K562 (cell line): ENCODE data around the gene ERN1. TPM values are rescaled to one million over a fixed set of nuclear protein-coding genes. Genes with fewer than 3 reads are reported as not detected.

ENCODE experiments used
- ATAC-seq: fragments of 200-7000 bp; cut with Tn5 transposase; 3 replicates; pipeline ENCODE4 v1.9.1; 2020; ENCODE audit warnings: moderate library complexity
- BruUV-seq: library from RNA; stranded (reverse); fragments of 400-500 nt; replicated peaks from 2 replicates; lab custom pipeline; 2021; lab: Mats Ljungman, UMichigan
- CTCF ChIA-PET: fragments of 300-600 bp; formaldehyde crosslinking; extraction: SDS; loops from one replicate; lab custom pipeline; 2021; ENCODE audit warnings: low intra/inter-chr PET ratio; lab: Yijun Ruan, JAX
- POLR2A ChIA-PET: fragments of 300-600, 350-650 bp; sonication (Branson Sonifier 250); formaldehyde crosslinking; extraction: SDS; loops from one replicate; lab custom pipeline; 2021; ENCODE audit warnings: antibody characterized with exemption, inconsistent platforms; lab: Yijun Ruan, JAX
- DNase-seq, 4 experiments: peaks; one replicate each; pipeline versions ENCODE4 v3.0.0 to v3.0.0-alpha.2; 2011 to 2018; ENCODE audit warnings: low spot score in 3 of 4, mixed read lengths in 3 of 4; ENCODE audit errors: extremely low read depth in 1 of 4
- FAIRE-seq: peaks from 2 replicates; lab custom pipeline; 2011; peaks lifted over from hg19 to GRCh38; lab: Jason Lieb, UNC
- H2AFZ ChIP-seq: 2 replicates; pipeline ENCODE4 v1.6.0; 2011; ENCODE audit warnings: low read depth, low read length, control low read depth, inconsistent platforms
- H3K27ac ChIP-seq: fragments of 200-600 bp; 3 replicates; pipeline ENCODE4 v1.8.0; 2011; ENCODE audit warnings: low read depth, mild to moderate bottlenecking, control low read depth, inconsistent platforms, low read length, moderate library complexity, mixed read lengths; ENCODE audit errors: extremely low read depth
- H3K27me3 ChIP-seq, 2 experiments: fragments of 300-600 bp in 1 of 2; 2 replicates in 1 of 2; 3 replicates in 1 of 2; pipeline versions ENCODE4 v1.6.0 to v1.8.0; 2011; ENCODE audit warnings: inconsistent platforms in 2 of 2, low read length in 2 of 2, mild to moderate bottlenecking in 1 of 2, mixed read lengths in 1 of 2, moderate library complexity in 1 of 2; ENCODE audit not compliant: control insufficient read depth in 2 of 2, insufficient read depth in 2 of 2
- H3K36me3 ChIP-seq: fragments of 300-600 bp; 3 replicates; pipeline ENCODE4 v1.8.0; 2011; ENCODE audit warnings: mild to moderate bottlenecking, low read length, inconsistent platforms; ENCODE audit not compliant: control insufficient read depth, insufficient read depth
- H3K4me1 ChIP-seq, 2 experiments: fragments of 200-600 bp in 1 of 2; replicated peaks in 1 of 2; 2 replicates in 1 of 2; 3 replicates in 1 of 2; pipeline versions ENCODE4 v1.5.1 to v1.8.0; 2011; ENCODE audit warnings: inconsistent platforms in 2 of 2, low read length in 2 of 2, mild to moderate bottlenecking in 1 of 2, mixed read lengths in 1 of 2, moderate library complexity in 1 of 2; ENCODE audit not compliant: control insufficient read depth in 2 of 2, insufficient read depth in 2 of 2
- H3K4me2 ChIP-seq: 2 replicates; pipeline ENCODE4 v1.6.1; 2011; ENCODE audit warnings: low read length, control low read depth, inconsistent platforms, mixed read lengths; ENCODE audit not compliant: insufficient read depth
- H3K4me3 ChIP-seq: fragments of 200-600 bp; sonication (generic), shearing (Covaris generic); 2 replicates; pipeline ENCODE4 v1.5.1; 2016; ENCODE audit warnings: control low read depth, inconsistent platforms
- H3K79me2 ChIP-seq: fragments of 200-600 bp; 3 replicates; pipeline ENCODE4 v1.8.0; 2011; ENCODE audit warnings: low read length, inconsistent platforms; ENCODE audit not compliant: control insufficient read depth, insufficient read depth
- H3K9ac ChIP-seq, 2 experiments: 2 replicates each; pipeline versions ENCODE4 v1.6.0 to v1.6.1; 2011; ENCODE audit warnings: low read depth in 2 of 2, low read length in 2 of 2, control low read depth in 1 of 2, inconsistent platforms in 1 of 2, mild to moderate bottlenecking in 1 of 2, mixed read lengths in 1 of 2; ENCODE audit not compliant: insufficient read depth in 1 of 2
- H3K9me1 ChIP-seq: one replicate; pipeline ENCODE4 v1.6.0; 2011; ENCODE audit warnings: inconsistent platforms, mild to moderate bottlenecking, low read length, moderate library complexity; ENCODE audit not compliant: control insufficient read depth, insufficient read depth
- H3K9me3 ChIP-seq: replicated peaks from 2 replicates; pipeline ENCODE4 v1.5.1; 2011; ENCODE audit warnings: low read depth, low read length, inconsistent platforms; ENCODE audit not compliant: control insufficient read depth, insufficient read depth
- H4K20me1 ChIP-seq: replicated peaks from 2 replicates; pipeline ENCODE4 v1.6.1; 2011; ENCODE audit warnings: low read length, inconsistent platforms, mixed read lengths; ENCODE audit not compliant: control insufficient read depth, insufficient read depth
- POLR2G ChIP-seq: fragments of 200-400 bp; formaldehyde crosslinking; IDR thresholded peaks from 2 replicates; pipeline ENCODE4 v1.6.1; 2017; ENCODE audit warnings: low read depth, mild to moderate bottlenecking, antibody characterized with exemption, low read length, moderate library complexity
- RBM22 ChIP-seq: fragments of 200-400 bp; formaldehyde crosslinking; IDR thresholded peaks from 2 replicates; pipeline ENCODE4 v1.6.1; 2018; ENCODE audit warnings: low read length, low read depth; ENCODE audit not compliant: poor library complexity, severe bottlenecking
- WGBS: fragments of 100-300 bp; shearing (Covaris generic); methylation state at CpG from one replicate; pipeline ENCODE4 v1.1.6; 2016; ENCODE audit warnings: low coverage, mixed read lengths; ENCODE audit not compliant: insufficient coverage; ENCODE audit errors: missing lambda C conversion rate; 5-methylcytosine and 5-hydroxymethylcytosine counted together
- in situ Hi-C: fragments of 300-500 bp; cut with MboI; formaldehyde crosslinking; loops from 4 replicates; pipeline ENCODE4 v1.15.0; 2018; ENCODE audit warnings: inconsistent platforms, mixed read lengths
- intact Hi-C: fragments of 100-400 bp; cut with micrococcal nuclease; formaldehyde crosslinking; loops from 2 replicates; pipeline ENCODE4 v1.14.2; 2022
- polyA plus RNA-seq, 8 experiments: library from polyadenylated mRNA; depleted of rRNA in 4 of 8; stranded (reverse) in 5 of 8; unstranded in 3 of 8; fragments of >200 nt; fragmentation: Nextera tagmentation in 2 of 8; fragmentation: Illumina TruSeq in 1 of 8; extraction: Ambion mirVana in 2 of 8; extraction: Trizol in 1 of 8; gene quantifications; 2 replicates each; pipeline versions ENCODE4 v1.2.1 to v1.2.3, GENCODE V29; 2011 to 2014; ENCODE audit warnings: inconsistent platforms in 1 of 8, missing spikeins in 1 of 8
- total RNA-seq, 7 experiments: library from RNA; depleted of rRNA in 6 of 7; stranded (reverse); fragments of >200 nt in 6 of 7; fragmentation: Illumina TruSeq in 2 of 7; extraction: Trizol in 2 of 7; gene quantifications; 2 replicates each; pipeline versions ENCODE4 v1.2.1 to v1.2.3, GENCODE V29; 2011 to 2021; ENCODE audit warnings: low replicate concordance in 1 of 7
- TF ChIP-seq, protein P1 (sequence below): IDR thresholded peaks from 2 replicates; pipeline ENCODE4 v1.6.1; 2012; ENCODE audit warnings: low read depth, low read length, improper control_type of control experiment, borderline replicate concordance

The ERN1 gene
- total and polyA plus RNA-seq, 9 of the 15 experiments (the other 6 are each of a cell fraction or from before 2014, with no cell fraction given): 2.1 to 22.5 (median 7.3) TPM

DNA sequence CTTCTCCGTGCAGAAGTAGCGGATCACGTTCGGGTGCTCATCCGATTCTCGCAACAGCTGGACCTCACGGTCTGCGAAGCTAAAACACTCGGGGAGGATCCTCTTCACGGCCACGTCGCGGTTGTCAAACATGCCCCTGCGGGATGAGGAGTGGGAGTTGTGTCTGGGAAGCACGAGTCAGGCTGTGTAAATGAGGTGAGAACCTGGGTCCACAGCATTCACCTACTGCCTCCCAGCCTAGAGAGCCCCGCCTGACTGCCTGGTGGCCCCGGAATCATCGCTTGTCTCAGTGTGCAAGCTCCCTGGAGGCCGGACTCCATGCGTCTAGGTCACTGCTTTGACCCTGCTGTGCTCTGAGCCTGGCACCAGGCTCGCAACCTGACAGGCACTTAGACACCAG, 75.6 kb downstream of the ERN1 start:
- Histone ChIP-seq H3K27me3 (no peaks in the 10 kb centered on the region), H3K4me3 (no peak overlapping the region), H4K20me1 (no peaks in the 10 kb centered on the region), H2AFZ (no peak overlapping the region), H3K9ac (peak overlapping the region in 1 of 2 experiments; percentile 31; a peak in 1 of 4 replicates), H3K4me1 (no peaks in the 10 kb centered on the region; a peak in 1 of 5 replicates), H3K27ac (no peak overlapping the region), H3K4me2 (no peak overlapping the region), H3K9me3 (no peaks in the 10 kb centered on the region), H3K79me2 (no peaks in the 10 kb centered on the region), H3K9me1 (no peaks in the 10 kb centered on the region), H3K36me3 (peaks cover 43% of the 10 kb centered on the region; the same call in 2 of the 3 replicates)
- ChIA-PET POLR2A (interaction anchor here (0.6 to 1.4 kb wide), 5 partner anchors 10 to 1416 kb away, joined by 3 to 4 read pairs (median 3); no protein-coding TSS in a partner anchor), CTCF (no interaction called here)
- in situ Hi-C loops (no loop called here), intact Hi-C loops (no loop called here)
- FAIRE-seq: no peak
- BruUV-seq: no TSS peak
- no peak for DNase-seq
- no peak for ATAC-seq
- TF ChIP-seq, protein P1, sequence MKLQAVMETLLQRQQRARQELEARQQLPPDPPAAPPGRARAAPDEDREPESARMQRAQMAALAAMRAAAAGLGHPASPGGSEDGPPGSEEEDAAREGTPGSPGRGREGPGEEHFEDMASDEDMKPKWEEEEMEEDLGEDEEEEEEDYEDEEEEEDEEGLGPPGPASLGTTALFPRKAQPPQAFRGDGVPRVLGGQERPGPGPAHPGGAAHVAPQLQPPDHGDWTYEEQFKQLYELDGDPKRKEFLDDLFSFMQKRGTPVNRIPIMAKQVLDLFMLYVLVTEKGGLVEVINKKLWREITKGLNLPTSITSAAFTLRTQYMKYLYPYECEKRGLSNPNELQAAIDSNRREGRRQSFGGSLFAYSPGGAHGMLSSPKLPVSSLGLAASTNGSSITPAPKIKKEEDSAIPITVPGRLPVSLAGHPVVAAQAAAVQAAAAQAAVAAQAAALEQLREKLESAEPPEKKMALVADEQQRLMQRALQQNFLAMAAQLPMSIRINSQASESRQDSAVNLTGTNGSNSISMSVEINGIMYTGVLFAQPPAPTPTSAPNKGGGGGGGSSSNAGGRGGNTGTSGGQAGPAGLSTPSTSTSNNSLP: no peak
- peak; percentile 40 for TF ChIP-seq RBM22
- TF ChIP-seq POLR2G: peak; percentile 31; the same call in 1 of the 2 replicates
- 91% methylated on average over 20 of the region's 21 CpGs for WGBS
